OCI-LY1 (cell line): Measurements from ENCODE around the gene STARD5.

ENCODE experiments used
- EZH2 ChIP-seq: fragments of 200-600 bp; sonication (generic), shearing (Covaris generic); IDR thresholded peaks from 2 replicates; pipeline ENCODE4 v1.8.0; 2017; ENCODE audit warnings: borderline replicate concordance, mixed run types, mild to moderate bottlenecking, antibody characterized with exemption, low read length, moderate library complexity, mixed read lengths
- TF ChIP-seq, protein P1 (sequence below): fragments of 200-600 bp; sonication (generic), shearing (Covaris generic); IDR thresholded peaks from 2 replicates; pipeline ENCODE4 v1.5.1; 2017; ENCODE audit warnings: mild to moderate bottlenecking, antibody characterized with exemption, low read length, moderate library complexity, mixed read lengths

- TF ChIP-seq, protein P1, sequence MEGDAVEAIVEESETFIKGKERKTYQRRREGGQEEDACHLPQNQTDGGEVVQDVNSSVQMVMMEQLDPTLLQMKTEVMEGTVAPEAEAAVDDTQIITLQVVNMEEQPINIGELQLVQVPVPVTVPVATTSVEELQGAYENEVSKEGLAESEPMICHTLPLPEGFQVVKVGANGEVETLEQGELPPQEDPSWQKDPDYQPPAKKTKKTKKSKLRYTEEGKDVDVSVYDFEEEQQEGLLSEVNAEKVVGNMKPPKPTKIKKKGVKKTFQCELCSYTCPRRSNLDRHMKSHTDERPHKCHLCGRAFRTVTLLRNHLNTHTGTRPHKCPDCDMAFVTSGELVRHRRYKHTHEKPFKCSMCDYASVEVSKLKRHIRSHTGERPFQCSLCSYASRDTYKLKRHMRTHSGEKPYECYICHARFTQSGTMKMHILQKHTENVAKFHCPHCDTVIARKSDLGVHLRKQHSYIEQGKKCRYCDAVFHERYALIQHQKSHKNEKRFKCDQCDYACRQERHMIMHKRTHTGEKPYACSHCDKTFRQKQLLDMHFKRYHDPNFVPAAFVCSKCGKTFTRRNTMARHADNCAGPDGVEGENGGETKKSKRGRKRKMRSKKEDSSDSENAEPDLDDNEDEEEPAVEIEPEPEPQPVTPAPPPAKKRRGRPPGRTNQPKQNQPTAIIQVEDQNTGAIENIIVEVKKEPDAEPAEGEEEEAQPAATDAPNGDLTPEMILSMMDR = no peak
- no peak for TF ChIP-seq EZH2
These were observed 40.0 kb upstream of the STARD5 start for GRCh38 chr15:81363718-81364500.
